Measurements from ENCODE around the gene TBL3.

Gene TBL3

GRCh38 chr16:1961651-1962067, 10.2 kb upstream of the TBL3 start:
- TF ChIP-seq ZFX (IDR thresholded peaks at IDR 0.05; ENCODE audit: borderline replicate concordance): no peak
- no peak for TF ChIP-seq CTCF (IDR thresholded peaks at IDR 0.05)
- peak overlapping the region; percentile 96 for H3K27ac ChIP-seq

- H3K27ac ChIP-seq: peak overlapping the region; percentile 96
Observed at GRCh38 chr16:1962161-1963153, 9.4 kb upstream of the TBL3 start.

GRCh38 chr16:1963806-1964505, 7.9 kb upstream of the TBL3 start:
- H3K27ac ChIP-seq: peak overlapping the region; percentile 96
- no peak for TF ChIP-seq ZFX (IDR thresholded peaks at IDR 0.05; ENCODE audit: borderline replicate concordance)
- TF ChIP-seq CTCF (IDR thresholded peaks at IDR 0.05): peak; percentile 58

GRCh38 chr16:1964506-1965395, 7.1 kb upstream of the TBL3 start, which contains the start of gene RPS2:
TSS of gene RPS2 (minus strand) at chr16:1964826. CDS start at chr16:1964625, 201 bp downstream.
- peak within 1 kb of the TSS; percentile 96 for H3K27ac ChIP-seq
- peak; percentile 23; the same call in 1 of the 2 replicates for TF ChIP-seq CTCF (IDR thresholded peaks at IDR 0.05)
- TF ChIP-seq ZFX (IDR thresholded peaks at IDR 0.05; ENCODE audit: borderline replicate concordance): no peak

GRCh38 chr16:1965396-1966001, 6.4 kb upstream of the TBL3 start:
- TF ChIP-seq ZFX (IDR thresholded peaks at IDR 0.05; ENCODE audit: borderline replicate concordance) (no peak), CTCF (IDR thresholded peaks at IDR 0.05) (no peak)
- H3K27ac ChIP-seq: peak overlapping the region; percentile 96

- TF ChIP-seq ZFX (IDR thresholded peaks at IDR 0.05; ENCODE audit: borderline replicate concordance) (no peak), CTCF (IDR thresholded peaks at IDR 0.05) (no peak)
- peak within 1 kb of the TSS; percentile 96 for H3K27ac ChIP-seq
Observed at GRCh38 chr16:1966460-1966859, 5.4 kb upstream of the TBL3 start, which contains the start of gene RNF151. TSS of gene RNF151 (plus strand) at chr16:1966856. CDS start at chr16:1966882, 26 bp downstream.
